TTC549 (cell line): ENCODE measurements around the gene PNN.
"Not testable (repeated sequence)": the region's sequence is repeated elsewhere in the genome, so short reads cannot be mapped to it uniquely, and the experiment has no call there.

Source experiments
- FAIRE-seq: peaks from 2 replicates; lab custom pipeline; 2012; peaks lifted over from hg19 to GRCh38; lab: Jason Lieb, UNC

The PNN gene

DNA sequence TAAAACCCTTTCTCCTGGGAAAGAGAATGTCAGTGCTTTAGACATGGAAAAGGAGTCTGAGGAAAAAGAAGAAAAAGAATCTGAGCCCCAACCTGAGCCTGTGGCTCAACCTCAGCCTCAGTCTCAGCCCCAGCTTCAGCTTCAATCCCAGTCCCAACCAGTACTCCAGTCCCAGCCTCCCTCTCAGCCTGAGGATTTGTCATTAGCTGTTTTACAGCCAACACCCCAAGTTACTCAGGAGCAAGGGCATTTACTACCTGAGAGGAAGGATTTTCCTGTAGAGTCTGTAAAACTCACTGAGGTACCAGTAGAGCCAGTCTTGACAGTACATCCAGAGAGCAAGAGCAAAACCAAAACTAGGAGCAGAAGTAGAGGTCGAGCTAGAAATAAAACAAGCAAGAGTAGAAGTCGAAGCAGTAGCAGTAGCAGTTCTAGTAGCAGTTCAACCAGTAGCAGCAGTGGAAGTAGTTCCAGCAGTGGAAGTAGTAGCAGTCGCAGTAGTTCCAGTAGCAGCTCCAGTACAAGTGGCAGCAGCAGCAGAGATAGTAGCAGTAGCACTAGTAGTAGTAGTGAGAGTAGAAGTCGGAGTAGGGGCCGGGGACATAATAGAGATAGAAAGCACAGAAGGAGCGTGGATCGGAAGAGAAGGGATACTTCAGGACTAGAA is 6.1 kb downstream of the PNN start:
- FAIRE-seq: no peak

DNA sequence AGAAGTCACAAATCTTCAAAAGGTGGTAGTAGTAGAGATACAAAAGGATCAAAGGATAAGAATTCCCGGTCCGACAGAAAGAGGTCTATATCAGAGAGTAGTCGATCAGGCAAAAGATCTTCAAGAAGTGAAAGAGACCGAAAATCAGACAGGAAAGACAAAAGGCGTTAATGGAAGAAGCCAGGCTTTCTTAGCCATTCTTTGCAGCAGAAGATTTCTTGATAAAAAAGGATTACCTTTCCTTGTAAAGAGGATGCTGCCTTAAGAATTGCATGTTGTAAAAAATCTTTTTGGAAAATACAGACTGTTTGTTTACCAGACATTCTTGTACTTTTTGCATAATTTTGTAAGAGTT is 6.6 kb downstream of the PNN start:
- no peak for FAIRE-seq

GRCh38 chr14:39182770-39183684 is 8.0 kb downstream of the PNN start:
- FAIRE-seq: peak; percentile 13

DNA sequence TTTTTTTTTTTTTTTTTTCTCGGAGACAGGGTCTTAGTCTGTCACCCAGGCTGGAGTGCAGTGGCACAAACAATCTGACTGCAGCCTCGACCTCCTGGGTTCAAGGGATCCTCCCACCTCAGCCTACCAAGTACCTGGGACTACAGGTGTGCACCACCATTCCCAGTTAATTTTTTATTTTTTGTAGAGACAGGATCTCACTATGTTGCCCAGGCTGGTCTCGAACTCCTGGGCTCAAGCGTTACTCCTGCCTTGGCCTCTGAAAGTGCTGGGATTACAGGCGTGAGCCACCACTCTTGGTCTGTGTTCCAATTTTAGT is 8.6 kb downstream of the PNN start:
- not testable (repeated sequence) for FAIRE-seq

DNA sequence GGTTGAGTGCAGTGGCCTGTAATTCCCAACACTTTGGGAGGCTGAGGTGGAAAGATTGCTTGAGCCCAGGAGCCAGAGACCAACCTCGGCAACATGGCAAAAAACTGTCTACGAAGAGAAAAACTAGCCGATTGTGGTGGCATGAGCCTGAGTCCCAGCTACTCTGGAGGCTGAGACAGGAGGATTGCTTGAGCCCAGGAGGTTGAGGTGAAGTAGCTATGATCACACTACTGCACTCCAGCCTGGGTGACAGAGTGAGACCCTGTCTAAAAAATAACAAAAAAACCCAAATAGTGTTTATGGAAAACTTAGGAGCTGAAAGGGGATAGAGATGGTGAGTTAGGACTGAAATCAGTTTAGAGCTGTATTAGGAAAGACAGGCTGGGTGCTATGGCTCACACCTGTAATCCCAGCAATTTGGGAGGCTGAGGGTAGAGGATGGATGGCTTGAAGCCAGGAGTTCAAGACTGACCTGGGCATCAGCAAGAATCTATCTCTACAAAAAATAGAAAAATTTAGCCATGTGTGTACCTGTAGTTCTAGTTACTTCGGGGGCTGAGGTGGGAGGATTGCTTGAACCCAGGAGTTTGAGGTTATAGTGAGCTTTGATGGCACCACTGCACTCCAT is 9.7 kb downstream of the PNN start:
- FAIRE-seq: no peak

DNA sequence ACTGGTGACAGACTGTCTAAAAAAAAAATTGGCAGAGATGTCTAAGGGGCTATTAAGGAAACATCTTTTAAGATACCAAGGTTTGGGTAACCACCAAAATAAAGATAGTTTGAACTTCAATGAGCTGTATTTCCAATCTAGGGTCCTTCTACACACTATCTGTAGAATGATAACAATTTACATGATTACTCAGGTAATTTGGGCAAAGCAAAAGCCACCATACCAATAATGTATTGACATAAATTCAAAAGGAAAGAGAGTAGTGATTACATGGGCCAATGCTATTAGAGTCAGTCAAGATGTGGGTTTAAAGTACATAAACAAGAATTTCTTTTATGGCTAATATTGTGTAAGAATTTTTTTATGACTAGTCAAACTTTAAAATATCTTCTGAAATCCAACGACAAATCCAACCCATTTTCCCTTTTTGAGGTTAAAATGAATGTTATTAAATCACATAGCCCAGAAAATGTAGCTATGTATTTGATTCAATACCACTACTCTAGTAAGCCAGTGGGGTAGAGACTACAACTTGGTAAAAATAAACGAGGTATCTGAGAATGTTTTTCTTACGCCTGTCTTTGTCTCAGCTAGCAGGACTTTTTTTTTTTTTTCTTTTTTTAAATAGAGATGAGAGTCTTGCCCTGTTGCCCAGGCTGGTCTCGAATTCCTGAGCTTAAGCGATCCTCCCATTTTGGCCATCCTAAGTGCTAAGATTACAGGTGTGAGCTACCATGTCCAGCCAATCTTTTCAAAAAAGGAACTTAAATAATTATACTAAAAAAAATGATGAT is 10.4 kb downstream of the PNN start:
- FAIRE-seq: no peak

- no peak for FAIRE-seq
Observed at GRCh38 chr14:39186941-39187525, 12.0 kb downstream of the PNN start.

DNA sequence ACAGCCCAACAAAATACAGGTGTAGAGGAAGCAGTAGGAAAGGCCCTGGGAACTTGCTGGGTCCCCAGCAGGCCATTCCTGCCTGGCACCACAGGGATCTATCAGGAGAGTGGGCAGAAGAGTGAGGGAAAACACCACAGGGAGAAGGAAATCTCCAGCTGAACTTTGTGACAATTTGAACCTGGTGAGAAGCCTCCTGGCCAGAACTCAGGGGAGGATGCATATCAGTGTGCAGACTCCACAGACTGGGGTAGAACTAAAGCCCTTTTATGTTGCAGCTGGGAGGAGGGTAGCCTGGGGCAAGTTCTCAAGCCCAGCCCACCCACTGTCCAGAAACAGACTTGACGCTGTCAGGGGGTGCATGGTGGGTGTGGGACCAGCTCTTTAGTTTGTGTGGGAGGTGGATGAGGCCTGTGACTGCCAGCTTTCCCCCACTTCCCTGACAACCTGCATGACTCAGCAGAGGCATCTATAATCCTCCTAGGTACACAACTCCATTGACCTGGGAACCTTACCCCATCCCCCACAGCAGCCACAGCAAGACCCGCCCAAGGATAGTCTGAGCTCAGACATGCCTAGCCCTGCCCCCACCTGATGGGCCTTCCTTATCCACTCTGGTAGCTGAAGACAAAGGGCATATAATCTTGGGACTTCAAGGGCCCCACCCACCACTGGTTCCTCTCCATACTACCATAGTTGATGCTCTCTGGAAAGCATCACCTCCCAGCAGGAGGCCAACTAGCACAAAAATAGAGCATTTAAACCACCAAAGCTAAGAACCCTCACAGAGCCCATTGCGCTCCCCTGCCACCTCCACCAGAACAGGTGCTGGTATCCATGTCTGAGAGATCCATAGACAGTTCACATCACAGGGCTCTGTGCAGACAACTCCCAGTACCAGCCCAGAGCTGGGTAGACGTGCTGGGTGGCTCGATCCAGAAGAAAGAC is 28.9 kb downstream of the PNN start:
- FAIRE-seq: no peak

- FAIRE-seq: not testable (repeated sequence)
Observed at GRCh38 chr14:39207430-39207829, 32.4 kb downstream of the PNN start.

DNA sequence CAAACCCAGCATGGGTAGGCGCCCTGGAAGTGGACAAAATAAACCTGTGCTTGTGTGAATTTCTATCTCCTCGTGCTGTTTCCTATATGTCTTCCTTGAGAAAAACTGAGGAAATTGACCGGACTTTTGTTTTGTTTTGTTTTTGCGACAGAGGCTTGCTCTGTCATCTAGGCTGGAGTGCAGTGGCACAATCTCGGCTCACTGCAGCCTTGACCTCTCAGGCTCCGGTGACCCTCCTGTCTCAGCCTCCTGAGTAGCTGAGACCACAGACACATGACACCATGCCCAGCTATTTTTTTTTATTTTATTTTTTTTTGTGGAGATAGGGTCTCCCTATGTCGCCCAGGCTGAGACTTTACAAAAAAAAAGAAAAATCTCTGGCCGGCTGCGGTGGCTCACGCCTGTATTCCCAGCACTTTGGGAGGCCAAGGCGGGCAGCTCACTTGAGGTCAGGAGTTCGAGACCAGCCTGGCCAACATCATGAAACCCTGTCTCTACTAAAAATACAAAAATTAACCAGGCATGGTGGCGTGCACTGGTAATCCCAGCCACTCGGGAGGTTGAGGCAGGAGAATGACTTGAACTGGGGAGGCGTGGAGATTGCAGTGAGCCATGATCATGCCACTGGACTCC is 36.2 kb downstream of the PNN start:
- no peak for FAIRE-seq

- FAIRE-seq: no peak
Observed at GRCh38 chr14:39212034-39212433, 37.0 kb downstream of the PNN start.

GRCh38 chr14:39212693-39213092 is 37.6 kb downstream of the PNN start:
- no peak for FAIRE-seq

DNA sequence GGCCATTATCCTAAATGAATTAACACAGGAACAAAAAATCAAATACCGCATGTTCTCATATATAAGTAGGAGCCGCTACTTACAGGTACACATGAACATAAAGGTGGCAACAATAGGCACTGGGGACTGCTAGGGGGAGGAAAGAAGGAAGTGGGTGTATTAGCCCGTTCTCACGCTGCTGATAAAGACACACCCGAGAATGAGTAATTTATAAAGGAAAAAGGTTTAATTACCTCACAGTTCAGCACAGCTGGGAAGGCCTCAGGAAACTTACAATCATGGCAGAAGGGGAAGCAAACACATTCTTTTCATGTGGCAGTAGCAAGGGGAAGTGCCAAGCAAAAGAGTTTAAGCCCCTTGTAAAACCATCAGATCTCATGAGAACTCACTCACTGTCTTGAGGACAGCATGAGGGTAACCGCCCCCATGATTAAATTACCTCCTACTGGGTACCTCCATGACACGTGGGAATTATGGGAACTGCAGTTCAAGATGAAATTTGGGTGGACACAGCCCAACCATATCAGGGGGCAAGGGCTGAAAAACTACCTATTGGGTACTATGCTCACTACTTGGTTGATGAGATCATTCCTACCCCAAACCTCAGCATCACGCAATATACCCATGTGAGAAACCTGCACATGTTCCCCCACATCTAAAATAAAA is 42.3 kb downstream of the PNN start:
- no peak for FAIRE-seq

DNA sequence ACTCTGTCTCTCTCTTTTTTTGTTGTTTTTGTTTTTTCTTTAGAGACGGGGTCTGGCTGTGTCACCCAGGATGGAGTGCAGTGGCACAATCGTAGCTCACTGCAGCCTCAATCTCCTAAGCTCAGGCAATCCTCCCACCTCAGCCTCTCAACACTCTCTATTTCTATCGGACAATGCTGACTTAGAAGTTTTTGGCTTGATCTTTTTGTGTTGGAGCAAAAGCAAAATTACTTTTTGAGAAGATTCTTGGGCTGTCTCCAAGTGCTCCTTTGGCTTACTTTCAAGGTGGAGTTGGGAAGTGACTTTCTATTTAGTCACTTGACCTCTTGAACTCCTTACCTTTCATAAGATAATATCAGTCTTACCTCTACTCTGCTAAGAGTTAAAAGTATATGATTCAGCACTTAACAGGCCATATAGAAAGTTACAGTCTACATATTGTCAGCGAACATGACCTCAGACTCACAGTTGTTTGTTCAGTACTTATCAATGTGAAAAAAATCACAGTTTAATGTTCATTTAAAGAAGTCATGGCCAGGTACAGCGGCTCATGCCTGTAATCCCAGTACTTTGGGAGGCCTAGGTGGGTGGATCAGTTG is 43.2 kb downstream of the PNN start:
- FAIRE-seq: no peak

GRCh38 chr14:39219075-39219499 is 44.0 kb downstream of the PNN start:
- no peak for FAIRE-seq

GRCh38 chr14:39220473-39220872 is 45.4 kb downstream of the PNN start:
- not testable (repeated sequence) for FAIRE-seq

DNA sequence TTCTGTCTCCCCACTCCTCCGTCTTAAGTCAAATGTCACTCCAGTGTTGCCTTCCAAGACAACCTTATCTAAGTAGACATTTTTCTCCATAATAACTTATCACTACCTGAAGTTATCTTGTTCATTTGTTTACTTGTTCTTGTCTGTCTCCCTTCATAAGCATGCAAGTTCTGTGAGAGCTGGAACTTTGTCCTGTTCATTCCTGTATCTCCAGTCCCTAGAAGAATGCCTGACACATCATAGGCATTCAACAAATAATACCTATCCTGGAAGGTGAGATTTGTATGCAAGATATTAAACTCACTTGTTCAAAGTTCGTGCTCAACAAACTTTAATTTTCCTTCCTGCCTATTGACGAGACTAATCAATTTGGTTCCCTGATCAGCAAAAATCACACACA is 53.0 kb downstream of the PNN start:
- FAIRE-seq: no peak

- no peak for FAIRE-seq
Observed at GRCh38 chr14:39228509-39229221, 53.6 kb downstream of the PNN start.

DNA sequence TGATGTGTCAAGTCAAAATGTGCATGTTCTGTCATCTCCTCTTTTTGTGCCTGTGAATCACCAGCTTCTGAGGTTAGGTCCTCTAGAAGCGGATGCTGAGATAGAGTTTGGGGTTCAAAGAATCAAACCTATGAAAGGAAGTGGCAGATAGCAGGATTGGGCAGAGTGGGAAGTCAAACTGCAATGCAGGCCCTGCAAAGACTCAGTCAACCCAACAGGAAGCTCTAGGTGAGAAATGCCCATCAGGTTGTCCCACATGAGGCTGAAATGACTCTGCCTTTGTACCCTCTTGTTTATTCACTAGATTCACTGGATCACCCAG is 54.1 kb downstream of the PNN start:
- no peak for FAIRE-seq
